OCI-LY7 (cell line): Measurements from ENCODE around the gene SOBP. TPM values are rescaled to one million over a fixed set of nuclear protein-coding genes. Genes with fewer than 3 reads are reported as not detected.

Source experiments
- BruUV-seq: library from RNA; stranded (reverse); fragments of 400-500 nt; replicated peaks from 2 replicates; lab custom pipeline; 2021; lab: Mats Ljungman, UMichigan
- CTCF ChIA-PET: fragments of 300-600 bp; sonication (Branson Sonifier 250); formaldehyde crosslinking; loops from one replicate; lab custom pipeline; 2022; ENCODE audit warnings: antibody characterized with exemption; ENCODE audit not compliant: unreplicated experiment; lab: Charles Lee
- POLR2A ChIA-PET: fragments of 300-600 bp; sonication (Branson Sonifier 250); formaldehyde crosslinking; loops from one replicate; lab custom pipeline; 2022; ENCODE audit warnings: antibody characterized with exemption; lab: Charles Lee
- DNase-seq: peaks from one replicate; pipeline ENCODE4 v3.0.0-alpha.2; 2015; ENCODE audit warnings: low spot score
- H2AFZ ChIP-seq: fragments of 200-600 bp; sonication (generic), shearing (Covaris generic); 2 replicates; pipeline ENCODE4 v1.6.1; 2014; ENCODE audit warnings: mild to moderate bottlenecking, antibody characterized with exemption, low read length, moderate library complexity
- H3K27ac ChIP-seq: fragments of 200-600 bp; sonication (generic); 2 replicates; pipeline ENCODE4 v1.5.1; 2014; ENCODE audit warnings: mixed run types, low read depth, mild to moderate bottlenecking, moderate library complexity, low read length, inconsistent platforms; ENCODE audit not compliant: poor library complexity, severe bottlenecking
- H3K36me3 ChIP-seq: fragments of 200-600 bp; sonication (generic); 2 replicates; pipeline ENCODE4 v1.6.1; 2014; ENCODE audit warnings: mild to moderate bottlenecking, antibody characterized with exemption, low read length, moderate library complexity, mixed read lengths; ENCODE audit not compliant: insufficient read depth
- H3K4me1 ChIP-seq: fragments of 200-600 bp; sonication (generic); 2 replicates; pipeline ENCODE4 v1.5.1; 2014; ENCODE audit warnings: mild to moderate bottlenecking, low read length; ENCODE audit not compliant: insufficient read depth, poor library complexity, severe bottlenecking
- H3K4me2 ChIP-seq: fragments of 200-600 bp; sonication (generic); 2 replicates; pipeline ENCODE4 v1.6.1; 2014; ENCODE audit warnings: mild to moderate bottlenecking, low read length
- H3K4me3 ChIP-seq: fragments of 200-600 bp; sonication (generic); 2 replicates; pipeline ENCODE4 v1.5.1; 2014; ENCODE audit warnings: mild to moderate bottlenecking, low read depth, low read length; ENCODE audit not compliant: poor library complexity, severe bottlenecking
- H3K79me2 ChIP-seq: fragments of 200-600 bp; sonication (generic); 2 replicates; pipeline ENCODE4 v1.6.1; 2016; ENCODE audit warnings: low read depth, mild to moderate bottlenecking, low read length, moderate library complexity, mixed read lengths; ENCODE audit not compliant: insufficient read depth
- H3K9me2 ChIP-seq: fragments of 200-600 bp; sonication (generic); 2 replicates; pipeline ENCODE4 v1.6.1; 2016; ENCODE audit warnings: mild to moderate bottlenecking, low read length, mixed read lengths; ENCODE audit not compliant: insufficient read depth
- H3K9me3 ChIP-seq: fragments of 200-600 bp; sonication (generic); 2 replicates; pipeline ENCODE4 v1.6.1; 2014; ENCODE audit warnings: mild to moderate bottlenecking, mixed run types, low read length, mixed read lengths
- H4K20me1 ChIP-seq: fragments of 200-600 bp; sonication (generic); 2 replicates; pipeline ENCODE4 v1.6.1; 2014; ENCODE audit warnings: mild to moderate bottlenecking, antibody characterized with exemption, low read length, moderate library complexity, mixed read lengths; ENCODE audit not compliant: insufficient read depth
- CTCF ChIP-seq: fragments of 200-600 bp; sonication (generic); conservative IDR thresholded peaks from 2 replicates; pipeline ENCODE4 v1.5.1; 2014; ENCODE audit warnings: mild to moderate bottlenecking, antibody characterized with exemption, low read length, moderate library complexity, mixed read lengths
- EZH2phosphoT487 ChIP-seq: fragments of 200-600 bp; sonication (generic); IDR thresholded peaks from 2 replicates; pipeline ENCODE4 v1.6.1; 2018; ENCODE audit warnings: low read depth, borderline replicate concordance, mild to moderate bottlenecking, mixed run types, antibody characterized with exemption, low read length, moderate library complexity, mixed read lengths
- intact Hi-C: fragments of 100-400 bp; cut with micrococcal nuclease; formaldehyde crosslinking; loops from one replicate; pipeline ENCODE4 v1.10.0; 2022; ENCODE audit not compliant: unreplicated experiment
- total RNA-seq, 2 experiments: library from RNA; depleted of rRNA in 1 of 2; stranded (reverse); fragments of >200 nt in 1 of 2; shearing (Covaris generic) in 1 of 2; gene quantifications; 2 replicates each; pipeline ENCODE4 v1.2.3, GENCODE V29; 2014 to 2022

The SOBP gene
- total RNA-seq, 2 experiments from 2014 or later = 21.5 to 29.4 TPM

GRCh38 chr6:107690643-107691061, 200.7 kb downstream of the SOBP start:
- H4K20me1 ChIP-seq = no peaks in the 10 kb centered on the region
- no peak overlapping the region for H3K27ac ChIP-seq
- no peak for DNase-seq
- intact Hi-C loops = no loop called here
- ChIA-PET POLR2A (interaction anchor here (0.6 to 1.4 kb wide), 2 partner anchors 11 to 95 kb away, joined by 3 read pairs; no protein-coding TSS in a partner anchor), CTCF (no interaction called here)
- no peak overlapping the region for H3K4me3 ChIP-seq
- no peak overlapping the region for H3K4me2 ChIP-seq
- no peaks in the 10 kb centered on the region for H3K9me2 ChIP-seq
- H3K79me2 ChIP-seq = no peaks in the 10 kb centered on the region
- no peak overlapping the region for H2AFZ ChIP-seq
- H3K9me3 ChIP-seq = no peaks in the 10 kb centered on the region
- no peaks in the 10 kb centered on the region for H3K4me1 ChIP-seq
- no peak for TF ChIP-seq CTCF
- no peak for TF ChIP-seq EZH2phosphoT487
- no peaks in the 10 kb centered on the region for H3K36me3 ChIP-seq
- no TSS peak for BruUV-seq

- BruUV-seq = no TSS peak
- CTCF ChIA-PET = no interaction called here
- Histone ChIP-seq H3K27ac (no peak overlapping the region), H4K20me1 (no peaks in the 10 kb centered on the region), H3K9me3 (no peaks in the 10 kb centered on the region), H3K79me2 (no peaks in the 10 kb centered on the region), H3K4me3 (no peak overlapping the region), H3K36me3 (no peaks in the 10 kb centered on the region), H3K4me2 (no peak overlapping the region), H3K4me1 (no peaks in the 10 kb centered on the region), H3K9me2 (no peaks in the 10 kb centered on the region), H2AFZ (no peak overlapping the region)
- intact Hi-C loops = no loop called here
- TF ChIP-seq EZH2phosphoT487 = no peak
- no peak for TF ChIP-seq CTCF
- no peak for DNase-seq
- POLR2A ChIA-PET = interaction anchor here (0.6 kb wide), 1 partner anchor 79 kb away, joined by 3 read pairs; no protein-coding TSS in a partner anchor
These were observed 201.3 kb downstream of the SOBP start for GRCh38 chr6:107691062-107691751.

- intact Hi-C loops = no loop called here
- Histone ChIP-seq H3K4me1 (no peaks in the 10 kb centered on the region), H3K27ac (no peak overlapping the region), H3K4me3 (no peak overlapping the region), H3K36me3 (no peaks in the 10 kb centered on the region), H3K9me2 (no peaks in the 10 kb centered on the region), H3K79me2 (no peaks in the 10 kb centered on the region), H2AFZ (no peak overlapping the region), H4K20me1 (no peaks in the 10 kb centered on the region), H3K4me2 (no peak overlapping the region), H3K9me3 (no peaks in the 10 kb centered on the region)
- BruUV-seq = no TSS peak
- CTCF ChIA-PET = no interaction called here
- POLR2A ChIA-PET = no interaction called here
- no peak for DNase-seq
- TF ChIP-seq CTCF (no peak), EZH2phosphoT487 (no peak)
These were observed 202.4 kb downstream of the SOBP start for GRCh38 chr6:107692351-107692750.
